GM19239 (cell line): ENCODE results near the gene PVR.

Source experiments
- DNase-seq: peaks from one replicate; pipeline ENCODE4 v3.0.0; 2011; ENCODE audit warnings: low spot score; ENCODE audit not compliant: insufficient read length
- FAIRE-seq: peaks from 2 replicates; lab custom pipeline; 2011; peaks lifted over from hg19 to GRCh38; lab: Jason Lieb, UNC

The PVR gene

GRCh38 chr19:44642377-44642776 is 1.3 kb upstream of the PVR start:
- no peak for FAIRE-seq
- DNase-seq: no peak

- FAIRE-seq: no peak
- DNase-seq: no peak
Measured at GRCh38 chr19:44644402-44645016, 799 bp downstream of the PVR start.

- DNase-seq (no peak), FAIRE-seq (no peak)
Measured at GRCh38 chr19:44645407-44646048, 1.8 kb downstream of the PVR start.

GRCh38 chr19:44646049-44646416 is 2.3 kb downstream of the PVR start:
- DNase-seq (no peak), FAIRE-seq (no peak)

GRCh38 chr19:44647144-44647543 is 3.4 kb downstream of the PVR start:
- FAIRE-seq (no peak), DNase-seq (no peak)

GRCh38 chr19:44648631-44649251 is 5.0 kb downstream of the PVR start:
- FAIRE-seq: no peak
- no peak for DNase-seq

GRCh38 chr19:44649578-44650145 is 6.0 kb downstream of the PVR start:
- FAIRE-seq (no peak), DNase-seq (no peak)

- DNase-seq (no peak), FAIRE-seq (no peak)
Measured at GRCh38 chr19:44653343-44653742, 9.6 kb downstream of the PVR start.

GRCh38 chr19:44653977-44654774 is 10.5 kb downstream of the PVR start:
- FAIRE-seq: peak; percentile 66
- DNase-seq: peak; percentile 75

- FAIRE-seq (peak; percentile 72), DNase-seq (peak; percentile 65)
Measured at GRCh38 chr19:44657211-44657921, 13.7 kb downstream of the PVR start.

GRCh38 chr19:44658069-44658733 is 14.5 kb downstream of the PVR start:
- FAIRE-seq: no peak
- no peak for DNase-seq

- no peak for DNase-seq
- FAIRE-seq: no peak
Measured at GRCh38 chr19:44660081-44660480, 16.4 kb downstream of the PVR start.

- DNase-seq (no peak), FAIRE-seq (no peak)
Measured at GRCh38 chr19:44661205-44661604, 17.5 kb downstream of the PVR start.

- FAIRE-seq: no peak
- DNase-seq: no peak
Measured at GRCh38 chr19:44661904-44662303, 18.2 kb downstream of the PVR start.

- DNase-seq: no peak
- no peak for FAIRE-seq
Measured at GRCh38 chr19:44662691-44663385, 19.1 kb downstream of the PVR start.

- FAIRE-seq (no peak), DNase-seq (no peak)
Measured at GRCh38 chr19:44663996-44664395, 20.3 kb downstream of the PVR start.

- no peak for DNase-seq
- no peak for FAIRE-seq
Measured at GRCh38 chr19:44664976-44665375, 21.3 kb downstream of the PVR start.

- FAIRE-seq (no peak), DNase-seq (no peak)
Measured at GRCh38 chr19:44666852-44667556, 23.3 kb downstream of the PVR start.
